Endothelial cell of umbilical vein (primary cell): Measurements from ENCODE around the gene MCM3AP. TPM values are rescaled to one million over a fixed set of nuclear protein-coding genes. Genes with fewer than 3 reads are reported as not detected.

ENCODE experiments used
- BruUV-seq: library from RNA; stranded (reverse); fragments of 400-500 nt; replicated peaks from 2 replicates; lab custom pipeline; 2021; lab: Mats Ljungman, UMichigan
- CTCF ChIA-PET: fragments of 300-600, 350-600 bp; sonication (Branson Sonifier 250); formaldehyde crosslinking; loops from one replicate; lab custom pipeline; 2021; ENCODE audit warnings: antibody characterized with exemption, inconsistent platforms; lab: Charles Lee
- POLR2A ChIA-PET: fragments of 300-600, 350-600 bp; sonication (Branson Sonifier 250); formaldehyde crosslinking; loops from one replicate; lab custom pipeline; 2021; ENCODE audit warnings: antibody characterized with exemption, inconsistent platforms; lab: Charles Lee
- DNase-seq: peaks from one replicate; pipeline ENCODE4 v3.0.0-alpha.2; 2011; ENCODE audit warnings: low read depth, low spot score
- FAIRE-seq: peaks from 2 replicates; lab custom pipeline; 2011; peaks lifted over from hg19 to GRCh38; lab: Jason Lieb, UNC
- H2AFZ ChIP-seq: 2 replicates; pipeline ENCODE4 v1.6.0; 2012; ENCODE audit warnings: low read depth, low read length, control low read depth, inconsistent platforms
- H3K27ac ChIP-seq: 2 replicates; pipeline ENCODE4 v1.5.1; 2011; ENCODE audit warnings: low read depth, mild to moderate bottlenecking, control low read depth, low read length, moderate library complexity; ENCODE audit not compliant: insufficient read depth
- H3K27me3 ChIP-seq, 2 experiments: 2 replicates each; pipeline versions ENCODE4 v1.6.0 to v1.6.1; 2011; ENCODE audit warnings: low read length in 2 of 2, mixed read lengths in 1 of 2; ENCODE audit not compliant: control insufficient read depth in 2 of 2, insufficient read depth in 2 of 2
- H3K36me3 ChIP-seq, 2 experiments: 2 replicates in 1 of 2; 3 replicates in 1 of 2; pipeline ENCODE4 v1.5.1; 2011; ENCODE audit warnings: low read length in 2 of 2, mild to moderate bottlenecking in 1 of 2, moderate library complexity in 1 of 2; ENCODE audit not compliant: control insufficient read depth in 2 of 2, insufficient read depth in 2 of 2; ENCODE audit errors: extremely low read depth in 1 of 2
- H3K4me1 ChIP-seq: 3 replicates; pipeline ENCODE4 v1.5.1; 2011; ENCODE audit warnings: mild to moderate bottlenecking, low read length; ENCODE audit not compliant: control insufficient read depth, insufficient read depth; ENCODE audit errors: extremely low read depth
- H3K4me2 ChIP-seq: 2 replicates; pipeline ENCODE4 v1.6.1; 2011; ENCODE audit warnings: low read length, control low read depth, mixed read lengths; ENCODE audit not compliant: insufficient read depth
- H3K4me3 ChIP-seq, 3 experiments: fragments of 200-600 bp in 1 of 3; sonication (generic), shearing (Covaris generic) in 1 of 3; replicated peaks in 1 of 3; 2 replicates each; pipeline ENCODE4 v1.5.1; 2011 to 2016; ENCODE audit warnings: control low read depth in 3 of 3, low read length in 3 of 3, mild to moderate bottlenecking in 2 of 3, inconsistent platforms in 1 of 3, low read depth in 1 of 3, moderate library complexity in 1 of 3; ENCODE audit not compliant: insufficient read depth in 1 of 3
- H3K79me2 ChIP-seq: 2 replicates; pipeline ENCODE4 v1.6.0; 2012; ENCODE audit warnings: low read length, inconsistent platforms; ENCODE audit not compliant: control insufficient read depth, insufficient read depth
- H3K9ac ChIP-seq: replicated peaks from 2 replicates; pipeline ENCODE3; 2011; ENCODE audit warnings: low read length, control low read depth; ENCODE audit not compliant: insufficient read depth; ENCODE audit errors: extremely low read depth
- H3K9me1 ChIP-seq: replicated peaks from 3 replicates; pipeline ENCODE4 v1.6.0; 2011; ENCODE audit warnings: mild to moderate bottlenecking, low read length; ENCODE audit not compliant: control insufficient read depth, insufficient read depth; ENCODE audit errors: extremely low read depth
- H3K9me3 ChIP-seq: replicated peaks from 2 replicates; pipeline ENCODE4 v1.5.1; 2012; ENCODE audit warnings: low read length, inconsistent platforms; ENCODE audit not compliant: control insufficient read depth, insufficient read depth
- H4K20me1 ChIP-seq: replicated peaks from 2 replicates; pipeline ENCODE3; 2011; ENCODE audit warnings: mild to moderate bottlenecking, low read length; ENCODE audit not compliant: control insufficient read depth, insufficient read depth; ENCODE audit errors: extremely low read depth
- CTCF ChIP-seq, 2 donors: IDR thresholded peaks; 1 replicate in 1 of 2; 2 replicates in 1 of 2; pipeline ENCODE4 v1.5.1; 2011; ENCODE audit warnings: low read length in 2 of 2, mild to moderate bottlenecking in 2 of 2, moderate library complexity in 2 of 2, control low read depth in 1 of 2, inconsistent platforms in 1 of 2, low read depth in 1 of 2; ENCODE audit not compliant: insufficient read depth in 1 of 2; ENCODE audit errors: extremely low read depth in 1 of 2
- EZH2 ChIP-seq: IDR thresholded peaks from 2 replicates; pipeline ENCODE4 v1.6.1; 2012; ENCODE audit warnings: borderline replicate concordance, low read depth, mild to moderate bottlenecking, moderate library complexity, low read length, inconsistent platforms; ENCODE audit not compliant: severe bottlenecking
- FOS ChIP-seq: IDR thresholded peaks from 2 replicates; pipeline ENCODE4 v1.6.1; 2011; ENCODE audit warnings: mild to moderate bottlenecking, low read length, moderate library complexity, borderline replicate concordance; ENCODE audit not compliant: insufficient read depth
- GATA2 ChIP-seq: IDR thresholded peaks from 2 replicates; pipeline ENCODE4 v1.7.0; 2011; ENCODE audit warnings: low read depth, mild to moderate bottlenecking, moderate library complexity, mixed read lengths, low read length; ENCODE audit not compliant: insufficient read length, insufficient read depth
- JUN ChIP-seq: IDR thresholded peaks from 2 replicates; pipeline ENCODE4 v1.6.1; 2011; ENCODE audit warnings: borderline replicate concordance, low read depth; ENCODE audit not compliant: insufficient read length, insufficient read depth
- MAX ChIP-seq: IDR thresholded peaks from 2 replicates; pipeline ENCODE4 v1.6.1; 2011; ENCODE audit not compliant: insufficient read depth, insufficient read length
- MYC ChIP-seq: IDR thresholded peaks from one replicate; pipeline ENCODE4 v1.6.1; 2011; ENCODE audit warnings: mild to moderate bottlenecking, low read depth, low read length
- POLR2A ChIP-seq: IDR thresholded peaks from 2 replicates; pipeline ENCODE4 v1.6.1; 2012; ENCODE audit warnings: low read depth, mild to moderate bottlenecking, control low read depth, low read length
- POLR2AphosphoS5 ChIP-seq: IDR thresholded peaks from 2 replicates; pipeline ENCODE4 v1.6.1; 2012; ENCODE audit warnings: low read depth, mild to moderate bottlenecking, control low read depth, low read length, moderate library complexity; ENCODE audit not compliant: insufficient read depth
- dilution Hi-C: fragments of 300-500 bp; cut with MboI; formaldehyde crosslinking; loops from one replicate; pipeline ENCODE4 v1.15.0; 2019; ENCODE audit warnings: low sequenced_read_pairs; ENCODE audit not compliant: extremely low pct_ligation_motif_present
- intact Hi-C: fragments of 100-400 bp; cut with micrococcal nuclease; formaldehyde crosslinking; loops from one replicate; pipeline ENCODE4 v1.10.0; 2022
- polyA plus RNA-seq, 4 experiments: library from polyadenylated mRNA; depleted of rRNA in 3 of 4; stranded (reverse) in 3 of 4; unstranded in 1 of 4; fragments of >200 nt; gene quantifications; 2 replicates each; pipeline versions ENCODE4 v1.2.1 to v1.2.3, GENCODE V29; 2011 to 2012; ENCODE audit warnings: missing spikeins in 1 of 4
- total RNA-seq: library from RNA; stranded (reverse); gene quantifications from 2 replicates; pipeline ENCODE4 v1.2.3, GENCODE V29; 2021

Gene MCM3AP
- total and polyA plus RNA-seq, 2 donors (not counting 3 experiments of a cell fraction or from before 2014, with no cell fraction given), result 37.9 to 115 TPM

- Histone ChIP-seq H4K20me1 (no peaks in the 10 kb centered on the region), H3K27me3 (no peaks in the 10 kb centered on the region), H3K4me3 (peak overlapping the region; percentile 53 to 90 (median 86)), H3K79me2 (peaks cover 40% of the 10 kb centered on the region), H3K4me1 (peaks cover 33% of the 10 kb centered on the region), H3K9ac (peak overlapping the region; percentile 96), H3K9me3 (no peaks in the 10 kb centered on the region), H2AFZ (peak overlapping the region; percentile 72), H3K36me3 (peaks cover 0 to 3% of the 10 kb centered on the region in 2 experiments), H3K27ac (peak overlapping the region; percentile 69), H3K9me1 (no peaks in the 10 kb centered on the region), H3K4me2 (peak overlapping the region; percentile 100)
- TF ChIP-seq FOS, result no peak
- no peak for TF ChIP-seq EZH2
- TF ChIP-seq GATA2, result no peak
- TF ChIP-seq POLR2A, result no peak
- no peak for TF ChIP-seq MYC
- dilution Hi-C loops, result no loop called here
- CTCF ChIA-PET, result interaction anchor here (1.1 kb wide), 1 partner anchor 36 kb away, joined by 6 read pairs; the partner anchor contains the start of gene C21orf58
- no peak for FAIRE-seq
- POLR2A ChIA-PET, result no interaction called here
- intact Hi-C loops, result loop anchor here (1.0 kb wide), 3 partner anchors 11 to 142 kb away; partner anchors contain the start of gene C21orf58
- BruUV-seq, result no TSS peak
- DNase-seq, result peak; percentile 73
These were observed 1.2 kb upstream of the MCM3AP start for GRCh38 chr21:46286648-46287002.

- dilution Hi-C loops, result no loop called here
- FAIRE-seq (peak; percentile 75), DNase-seq (peak; percentile 88)
- no peaks in the 10 kb centered on the region for H3K27me3 ChIP-seq
- CTCF ChIA-PET, result interaction anchor here (0.7 to 3.0 kb wide), 11 partner anchors 11 to 354 kb away, joined by 3 to 14 read pairs (median 4); partner anchors contain the start of gene C21orf58
- H3K4me3 ChIP-seq, result peak within 1 kb of the TSS; percentile 53 to 90 (median 86)
- H3K4me2 ChIP-seq, result peak within 1 kb of the TSS; percentile 100
- intact Hi-C loops, result loop anchor here (1.0 to 2.0 kb wide), 4 partner anchors 11 to 142 kb away; partner anchors contain the start of genes C21orf58 and LSS
- H3K79me2 ChIP-seq, result peaks cover 46% of the 10 kb centered on the region
- H3K27ac ChIP-seq, result peak within 1 kb of the TSS; percentile 69
- H4K20me1 ChIP-seq, result no peaks in the 10 kb centered on the region
- TF ChIP-seq MAX (no peak), POLR2AphosphoS5 (peak; percentile 96), JUN (no peak), MYC (peak; percentile 82), POLR2A (peak; percentile 94), FOS (peak; percentile 21), CTCF (IDR thresholded peaks at IDR 0.05; ENCODE audit: extremely low read depth in 1 of 2, insufficient read depth in 1 of 2, low read depth in 1 of 2, low read length in 2 of 2) (peak; percentile 33 to 48), GATA2 (no peak), EZH2 (no peak)
- peak within 1 kb of the TSS; percentile 96 for H3K9ac ChIP-seq
- H2AFZ ChIP-seq, result peak within 1 kb of the TSS; percentile 72
- H3K9me3 ChIP-seq, result no peaks in the 10 kb centered on the region
- H3K4me1 ChIP-seq, result peaks cover 33% of the 10 kb centered on the region
- H3K9me1 ChIP-seq, result no peaks in the 10 kb centered on the region
- POLR2A ChIA-PET, result interaction anchor here (1.4 kb wide), 1 partner anchor 37 kb away, joined by 3 read pairs; no protein-coding TSS in a partner anchor
- TSS peak; percentile 38 for BruUV-seq
- peaks cover 0 to 1% of the 10 kb centered on the region in 2 experiments for H3K36me3 ChIP-seq
These were observed 593 bp upstream of the MCM3AP start, which contains the start of gene YBEY for GRCh38 chr21:46285761-46286647. Gene YBEY (plus strand): TSS chr21:46286342. CDS start chr21:46286914, 572 bp downstream.
